NB4 (cell line): Measurements from ENCODE around the gene ELL.

Source experiments
- CTCF ChIP-seq: IDR thresholded peaks from one replicate; pipeline ENCODE4 v1.5.1; 2012; ENCODE audit warnings: low read depth, low read length
- MYC ChIP-seq: IDR thresholded peaks from 2 replicates; pipeline ENCODE4 v1.6.1; 2011; ENCODE audit warnings: low read depth, low read length
- POLR2A ChIP-seq: IDR thresholded peaks from 2 replicates; pipeline ENCODE4 v1.6.1; 2011; ENCODE audit warnings: mild to moderate bottlenecking; ENCODE audit not compliant: insufficient read length; ENCODE audit errors: extremely low read depth

GRCh38 chr19:18503337-18503970 lies 18.4 kb downstream of the ELL start:
- TF ChIP-seq CTCF (no peak), POLR2A (no peak), MYC (no peak)
